GM21515 (cell line): Measurements from ENCODE around the gene CDC7.
"Not testable (repeated sequence)": the region's sequence is repeated elsewhere in the genome, so short reads cannot be mapped to it uniquely, and the experiment has no call there.

Experiments used
- ATAC-seq: cut with Tn5 transposase; IDR thresholded peaks from one replicate; pipeline ENCODE4 v1.9.1; 2021; ENCODE audit not compliant: unreplicated experiment

The CDC7 gene

GRCh38 chr1:91500756-91501522, at the start of gene CDC7:
Gene CDC7, plus strand, starts transcription at chr1:91500851. Its CDS starts 866 bp downstream, at chr1:91501717.
- peak; percentile 74 for ATAC-seq

GRCh38 chr1:91454136-91454535, 46.5 kb upstream of the CDC7 start:
- ATAC-seq = no peak

- ATAC-seq = no peak
Measured at GRCh38 chr1:91455334-91455733, 45.3 kb upstream of the CDC7 start.

GRCh38 chr1:91455896-91456295, 44.8 kb upstream of the CDC7 start:
- no peak for ATAC-seq

- not testable (repeated sequence) for ATAC-seq
Measured at GRCh38 chr1:91465350-91465749, 35.3 kb upstream of the CDC7 start.

GRCh38 chr1:91476533-91477217, 24.0 kb upstream of the CDC7 start:
- no peak for ATAC-seq

GRCh38 chr1:91487469-91487868, 13.2 kb upstream of the CDC7 start:
- no peak for ATAC-seq

GRCh38 chr1:91490501-91490900, 10.2 kb upstream of the CDC7 start:
- ATAC-seq = no peak

GRCh38 chr1:91498035-91498434, 2.6 kb upstream of the CDC7 start:
- ATAC-seq = no peak

GRCh38 chr1:91498498-91499245, 2.0 kb upstream of the CDC7 start:
- ATAC-seq = no peak

- no peak for ATAC-seq
Measured at GRCh38 chr1:91499346-91499745, 1.3 kb upstream of the CDC7 start.

- peak; percentile 19 for ATAC-seq
Measured at GRCh38 chr1:91499904-91500755, 521 bp upstream of the CDC7 start.

- peak; percentile 19 for ATAC-seq
Measured at GRCh38 chr1:91501523-91501851, 836 bp downstream of the CDC7 start.

- no peak for ATAC-seq
Measured at GRCh38 chr1:91501971-91502671, 1.5 kb downstream of the CDC7 start.

GRCh38 chr1:91502672-91503184, 2.1 kb downstream of the CDC7 start:
- ATAC-seq = no peak

- ATAC-seq = no peak
Measured at GRCh38 chr1:91503332-91503900, 2.8 kb downstream of the CDC7 start.

- ATAC-seq = no peak
Measured at GRCh38 chr1:91503975-91504530, 3.4 kb downstream of the CDC7 start.

- ATAC-seq = no peak
Measured at GRCh38 chr1:91505086-91505485, 4.4 kb downstream of the CDC7 start.

- no peak for ATAC-seq
Measured at GRCh38 chr1:91506071-91506470, 5.4 kb downstream of the CDC7 start.
